Measurements from ENCODE around the gene CEP97. TPM values are rescaled to one million over a fixed set of nuclear protein-coding genes. Genes with fewer than 3 reads are reported as not detected.
"Not testable (repeated sequence)": the region's sequence is repeated elsewhere in the genome, so short reads cannot be mapped to it uniquely, and the experiment has no call there.

The CEP97 gene, protein sequence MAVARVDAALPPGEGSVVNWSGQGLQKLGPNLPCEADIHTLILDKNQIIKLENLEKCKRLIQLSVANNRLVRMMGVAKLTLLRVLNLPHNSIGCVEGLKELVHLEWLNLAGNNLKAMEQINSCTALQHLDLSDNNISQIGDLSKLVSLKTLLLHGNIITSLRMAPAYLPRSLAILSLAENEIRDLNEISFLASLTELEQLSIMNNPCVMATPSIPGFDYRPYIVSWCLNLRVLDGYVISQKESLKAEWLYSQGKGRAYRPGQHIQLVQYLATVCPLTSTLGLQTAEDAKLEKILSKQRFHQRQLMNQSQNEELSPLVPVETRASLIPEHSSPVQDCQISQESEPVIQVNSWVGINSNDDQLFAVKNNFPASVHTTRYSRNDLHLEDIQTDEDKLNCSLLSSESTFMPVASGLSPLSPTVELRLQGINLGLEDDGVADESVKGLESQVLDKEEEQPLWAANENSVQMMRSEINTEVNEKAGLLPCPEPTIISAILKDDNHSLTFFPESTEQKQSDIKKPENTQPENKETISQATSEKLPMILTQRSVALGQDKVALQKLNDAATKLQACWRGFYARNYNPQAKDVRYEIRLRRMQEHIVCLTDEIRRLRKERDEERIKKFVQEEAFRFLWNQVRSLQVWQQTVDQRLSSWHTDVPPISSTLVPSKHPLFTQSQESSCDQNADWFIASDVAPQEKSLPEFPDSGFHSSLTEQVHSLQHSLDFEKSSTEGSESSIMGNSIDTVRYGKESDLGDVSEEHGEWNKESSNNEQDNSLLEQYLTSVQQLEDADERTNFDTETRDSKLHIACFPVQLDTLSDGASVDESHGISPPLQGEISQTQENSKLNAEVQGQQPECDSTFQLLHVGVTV
- 19.3 TPM for total RNA-seq (ENCODE audit: insufficient read depth, low replicate concordance)

DNA sequence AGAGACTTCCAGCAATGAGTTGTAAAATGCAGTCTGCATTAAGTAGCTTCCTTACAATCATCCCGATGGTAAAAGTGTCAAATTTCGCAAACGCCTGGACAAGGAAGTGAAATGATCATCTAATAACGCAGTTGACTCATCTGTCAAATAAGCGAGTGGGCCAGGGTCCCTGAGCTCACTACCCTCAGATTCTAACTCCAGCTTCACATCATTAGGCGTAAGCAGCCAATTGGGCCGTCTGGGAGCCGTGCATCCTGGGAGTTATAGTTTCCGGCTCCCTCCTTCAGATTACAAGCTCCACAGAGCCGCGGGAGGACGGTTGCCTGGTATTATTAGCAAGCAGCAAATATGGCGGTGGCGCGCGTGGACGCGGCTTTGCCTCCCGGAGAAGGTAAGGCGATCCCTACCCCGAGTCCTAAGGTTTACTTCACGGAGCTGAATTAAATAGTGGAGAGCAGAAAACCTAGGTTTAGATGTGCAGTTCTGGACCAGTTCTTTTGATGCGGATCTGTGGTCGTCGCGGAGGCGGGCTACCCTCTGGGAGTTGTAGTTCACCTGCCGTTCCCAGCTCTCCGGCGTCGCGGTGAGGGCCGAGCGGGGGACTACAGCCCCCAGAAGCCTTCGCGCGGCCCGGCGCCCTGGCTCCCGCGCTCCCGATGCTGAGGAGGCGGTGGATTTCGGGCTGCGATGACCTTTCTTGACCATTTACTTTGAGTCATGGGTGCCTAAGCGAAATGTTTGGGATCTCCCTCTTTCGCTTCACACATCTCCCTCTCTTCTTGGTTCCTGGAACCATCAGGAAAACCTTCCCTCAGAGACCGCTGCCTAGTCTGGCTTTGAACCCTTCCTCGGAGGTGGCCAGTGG lies at the start of gene CEP97:
Gene CEP97 (plus strand): TSS at position 286 of the 865 bp plus-strand sequence. CDS start 63 bp downstream, at position 349.
- peak; percentile 98 for DNase-seq (ENCODE audit: low spot score)

- DNase-seq (ENCODE audit: low spot score), result no peak
These were observed 48.7 kb upstream of the CEP97 start for GRCh38 chr3:101675709-101676215.

DNA sequence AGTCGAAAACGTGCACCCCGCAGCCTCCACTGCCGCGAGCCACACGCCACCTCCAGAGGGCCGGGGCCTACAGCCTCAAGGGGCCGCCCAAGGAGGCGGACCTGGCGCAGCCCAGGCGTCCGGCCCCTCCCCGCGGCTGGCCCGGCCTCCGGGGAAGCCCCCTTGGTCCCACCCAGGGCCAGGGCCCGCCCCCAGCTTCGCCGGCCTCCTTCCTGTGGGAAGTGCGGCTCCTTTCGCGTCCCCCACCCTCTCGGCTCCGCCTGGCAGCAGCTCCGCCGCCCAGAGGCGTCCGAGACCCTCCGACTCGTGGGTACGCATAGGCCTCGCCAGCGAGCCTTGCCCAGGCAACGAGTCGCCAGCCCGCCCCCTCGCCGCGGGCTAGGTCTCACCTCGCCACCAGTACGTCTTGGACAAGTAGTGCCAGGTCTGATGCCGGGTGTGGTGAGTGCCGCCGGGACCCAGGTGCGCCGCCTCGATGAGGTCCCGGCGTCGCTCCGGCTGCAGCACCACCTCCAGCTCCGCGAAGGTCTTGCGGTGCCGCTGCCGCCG lies 48.1 kb upstream of the CEP97 start:
- DNase-seq (ENCODE audit: low spot score), result peak; percentile 98

GRCh38 chr3:101676765-101677435 lies 47.5 kb upstream of the CEP97 start, which contains the start of gene ZBTB11:
Gene ZBTB11, minus strand, starts transcription at chr3:101677132. Its CDS starts 218 bp downstream, at chr3:101676914.
- DNase-seq (ENCODE audit: low spot score), result peak; percentile 100

DNA sequence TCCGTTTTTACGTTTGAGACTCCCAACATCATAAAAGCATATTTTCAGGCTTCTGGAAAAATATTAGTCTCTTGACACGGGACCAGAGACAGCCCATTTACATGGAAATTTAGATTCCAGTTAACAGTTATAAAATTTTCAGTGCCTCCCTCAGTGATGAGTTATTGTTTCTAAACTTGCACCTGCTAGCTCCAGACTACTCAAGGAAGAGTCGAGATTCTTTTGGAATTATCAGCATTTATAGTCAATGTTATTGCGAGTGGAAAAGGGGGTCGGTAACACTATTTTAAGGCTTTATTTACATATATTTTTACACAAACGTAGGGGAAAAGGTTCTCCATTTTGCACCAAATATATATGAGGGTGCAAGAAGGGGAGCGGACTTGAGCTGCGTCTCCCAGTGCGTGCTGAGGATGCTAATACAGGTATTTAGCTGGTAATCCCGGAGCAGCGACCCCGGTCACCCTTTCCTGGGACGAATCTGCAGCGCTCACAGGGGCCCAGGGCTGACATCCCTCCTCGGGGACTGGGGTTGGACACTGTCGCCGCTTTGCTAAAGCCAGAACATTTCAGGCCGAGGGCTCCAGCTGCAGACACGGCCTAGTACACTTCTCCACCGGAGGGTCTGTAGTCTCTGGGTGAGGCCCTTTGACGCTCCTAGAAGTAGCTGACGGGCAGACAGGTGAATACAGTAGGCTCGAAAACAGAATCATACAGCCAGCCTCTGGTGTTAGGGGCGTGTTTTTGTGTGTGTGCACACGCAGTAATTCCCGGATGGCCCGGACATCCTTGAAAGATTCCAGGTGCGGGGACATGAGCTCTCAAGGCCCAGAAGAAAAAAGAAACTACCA lies 46.8 kb upstream of the CEP97 start:
- no peak for DNase-seq (ENCODE audit: low spot score)

GRCh38 chr3:101678837-101679236 lies 45.6 kb upstream of the CEP97 start:
- not testable (repeated sequence) for DNase-seq (ENCODE audit: low spot score)

DNA sequence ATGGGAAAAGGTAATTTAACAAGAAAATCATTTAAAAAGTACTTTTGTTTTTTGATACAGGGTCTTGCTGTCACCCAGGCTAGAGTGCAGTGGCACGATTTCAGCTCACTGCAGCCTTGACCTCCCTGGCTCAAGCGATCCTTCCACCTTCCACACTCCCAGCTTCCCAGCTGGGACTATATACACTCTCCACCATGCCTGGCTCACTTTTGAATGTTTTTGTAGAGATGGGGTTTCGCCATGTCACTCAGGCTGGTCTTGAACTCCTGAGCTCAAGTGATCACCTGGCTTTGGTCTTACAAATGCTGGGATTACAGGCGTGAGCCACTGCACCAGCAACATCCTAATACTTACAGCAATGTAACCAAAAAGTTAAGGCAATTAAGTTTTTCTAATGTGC lies 43.9 kb upstream of the CEP97 start:
- no peak for DNase-seq (ENCODE audit: low spot score)

- no peak for DNase-seq (ENCODE audit: low spot score)
These were observed 39.4 kb upstream of the CEP97 start for GRCh38 chr3:101685050-101685400.

- DNase-seq (ENCODE audit: low spot score), result peak; percentile 18
These were observed 38.5 kb upstream of the CEP97 start for GRCh38 chr3:101685870-101686307.

GRCh38 chr3:101687142-101687931 lies 37.1 kb upstream of the CEP97 start:
- no peak for DNase-seq (ENCODE audit: low spot score)

DNA sequence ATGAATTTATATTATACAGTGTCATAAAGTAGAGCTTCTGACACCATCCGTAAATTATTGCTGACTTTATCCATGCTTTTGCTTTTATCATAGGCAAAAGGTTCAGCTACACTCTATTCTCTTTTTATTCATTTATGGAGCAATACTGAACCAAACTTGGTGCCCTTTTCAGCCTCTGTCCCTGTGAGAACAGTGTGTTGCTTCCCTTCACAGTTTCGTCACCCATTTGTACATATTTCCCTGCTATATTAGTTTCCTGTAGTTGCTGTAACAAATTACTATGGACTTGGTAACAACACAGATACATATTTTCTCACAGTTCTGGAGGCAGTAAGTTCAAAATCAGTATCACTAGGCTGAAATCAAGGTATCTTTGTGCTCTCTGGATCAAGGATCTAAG lies 35.1 kb upstream of the CEP97 start:
- DNase-seq (ENCODE audit: low spot score), result no peak

GRCh38 chr3:101690972-101691371 lies 33.4 kb upstream of the CEP97 start:
- no peak for DNase-seq (ENCODE audit: low spot score)

DNA sequence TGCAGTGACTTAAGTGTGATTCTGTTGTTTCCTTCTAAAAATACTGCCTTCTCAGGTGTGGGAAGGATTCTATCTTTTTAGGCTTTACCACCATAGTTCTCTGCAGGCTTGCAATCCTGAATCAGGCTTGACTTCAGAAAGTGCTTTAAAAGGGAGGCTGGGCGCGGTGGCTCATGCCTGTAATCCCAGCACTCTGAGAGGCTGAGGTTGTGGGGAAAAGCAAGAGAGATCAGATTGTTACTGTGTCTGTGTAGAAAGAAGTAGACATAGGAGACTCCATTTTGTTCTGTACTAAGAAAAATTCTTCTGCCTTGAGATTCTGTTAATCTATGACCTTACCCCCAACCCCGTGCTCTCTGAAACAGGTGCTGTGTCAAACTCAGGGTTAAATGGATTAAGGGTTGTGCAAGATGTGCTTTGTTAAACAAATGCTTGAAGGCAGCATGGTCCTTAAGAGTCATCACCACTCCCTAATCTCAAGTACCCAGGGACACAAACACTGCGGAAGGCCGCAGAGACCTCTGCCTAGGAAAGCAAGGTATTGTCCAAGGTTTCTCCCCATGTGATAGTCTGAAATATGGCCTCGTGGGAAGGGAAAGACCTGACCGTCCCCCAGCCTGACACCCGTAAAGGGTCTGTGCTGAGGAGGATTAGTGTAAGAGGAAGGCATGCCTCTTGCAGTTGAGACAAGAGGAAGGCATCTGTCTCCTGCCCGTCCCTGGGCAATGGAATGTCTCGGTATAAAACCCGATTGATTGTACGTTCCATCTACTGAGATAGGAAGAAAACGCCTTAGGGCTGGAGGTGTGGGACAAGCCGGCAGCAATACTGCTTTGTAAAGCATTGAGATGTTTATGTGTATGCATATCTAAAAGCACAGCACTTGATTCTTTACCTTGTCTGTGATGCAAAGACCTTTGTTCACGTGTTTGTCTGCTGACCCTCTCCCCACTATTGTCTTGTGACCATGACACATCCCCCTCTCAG lies 32.4 kb upstream of the CEP97 start:
- DNase-seq (ENCODE audit: low spot score), result not testable (repeated sequence)

GRCh38 chr3:101693540-101693939 lies 30.9 kb upstream of the CEP97 start:
- peak; percentile 20 for DNase-seq (ENCODE audit: low spot score)

- not testable (repeated sequence) for DNase-seq (ENCODE audit: low spot score)
These were observed 29.6 kb upstream of the CEP97 start for GRCh38 chr3:101694836-101695235.

DNA sequence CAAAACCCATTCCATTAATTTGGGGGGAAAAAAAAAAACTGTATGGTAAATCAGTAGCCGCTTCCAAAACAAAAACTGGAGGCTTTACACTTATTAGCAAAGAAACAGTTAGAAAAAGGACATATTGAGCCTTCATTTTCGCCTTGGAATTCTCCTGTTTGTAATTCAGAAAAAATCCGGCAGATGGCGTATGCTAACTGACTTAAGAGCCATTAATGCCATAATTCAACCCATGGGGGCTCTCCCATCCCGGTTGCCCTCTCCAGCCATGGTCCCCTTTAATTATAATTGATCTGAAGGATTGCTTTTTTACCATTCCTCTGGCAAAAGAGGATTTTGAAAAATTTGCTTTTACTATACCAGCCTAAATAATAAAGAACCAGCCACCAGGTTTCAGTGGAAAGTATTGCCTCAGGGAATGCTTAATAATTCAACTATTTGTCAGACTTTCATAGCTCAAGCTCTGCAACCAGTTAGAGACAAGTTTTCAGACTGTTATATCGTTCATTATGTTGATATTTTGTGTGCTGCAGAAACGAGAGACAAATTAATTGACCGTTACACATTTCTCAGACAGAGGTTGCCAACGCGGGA lies 28.5 kb upstream of the CEP97 start:
- peak; percentile 66 for DNase-seq (ENCODE audit: low spot score)

All from umbilical cord (tissue), 2 donors.